SU-DHL-6 (cell line): ENCODE data around the gene CD36.

ENCODE experiments used
- H2AFZ ChIP-seq: fragments of 200-600 bp; sonication (generic); 2 replicates; pipeline ENCODE4 v1.6.1; 2014; ENCODE audit warnings: low read depth, mild to moderate bottlenecking, moderate library complexity, mixed read lengths, antibody characterized with exemption, low read length; ENCODE audit not compliant: severe bottlenecking
- H3F3A ChIP-seq: fragments of 200-600 bp; shearing (Covaris generic); 2 replicates; pipeline ENCODE4 v1.6.0; 2016; ENCODE audit warnings: antibody characterized with exemption, mild to moderate bottlenecking; ENCODE audit not compliant: insufficient read depth
- H3K27ac ChIP-seq: fragments of 200-600 bp; sonication (generic); 2 replicates; pipeline ENCODE4 v1.5.1; 2016; ENCODE audit warnings: low read depth, mild to moderate bottlenecking, low read length, moderate library complexity, mixed read lengths
- H3K27me3 ChIP-seq: fragments of 200-600 bp; sonication (generic), shearing (Covaris generic); 2 replicates; pipeline ENCODE4 v1.6.0; 2014; ENCODE audit warnings: mild to moderate bottlenecking, low read length
- H3K36me3 ChIP-seq: fragments of 200-600 bp; sonication (generic); 2 replicates; pipeline ENCODE4 v1.6.1; 2014; ENCODE audit warnings: mild to moderate bottlenecking, low read length, mixed read lengths
- H3K4me2 ChIP-seq: fragments of 300-600, 200-600 bp; shearing (Covaris generic), sonication (generic); 2 replicates; pipeline ENCODE4 v1.6.0; 2014; ENCODE audit warnings: low read length, low read depth, mild to moderate bottlenecking; ENCODE audit not compliant: poor library complexity, severe bottlenecking
- H3K4me3 ChIP-seq: fragments of 200-600 bp; sonication (generic); 2 replicates; pipeline ENCODE4 v1.5.1; 2014; ENCODE audit warnings: antibody characterized with exemption, low read length, mild to moderate bottlenecking, mixed read lengths; ENCODE audit not compliant: insufficient read depth, poor library complexity, severe bottlenecking
- H3K79me2 ChIP-seq: fragments of 200-600 bp; sonication (generic); 2 replicates; pipeline ENCODE4 v1.6.1; 2014; ENCODE audit warnings: mild to moderate bottlenecking, low read length, moderate library complexity; ENCODE audit not compliant: insufficient read depth
- H3K9ac ChIP-seq: fragments of 200-600 bp; sonication (generic); 2 replicates; pipeline ENCODE4 v1.7.0; 2014; ENCODE audit warnings: mild to moderate bottlenecking, low read length
- H3K9me2 ChIP-seq: fragments of 200-600 bp; sonication (generic); replicated peaks from 2 replicates; pipeline ENCODE4 v1.6.1; 2014; ENCODE audit warnings: low read length; ENCODE audit not compliant: insufficient read depth
- H3K9me3 ChIP-seq: fragments of 200-600 bp; sonication (generic); 2 replicates; pipeline ENCODE4 v1.6.1; 2014; ENCODE audit warnings: low read length, mixed read lengths; ENCODE audit not compliant: insufficient read depth
- H4K20me1 ChIP-seq: fragments of 200-600 bp; sonication (generic); 2 replicates; pipeline ENCODE4 v1.6.1; 2014; ENCODE audit warnings: low read depth, mild to moderate bottlenecking, antibody characterized with exemption, low read length, moderate library complexity, mixed read lengths
- CTCF ChIP-seq: fragments of 200-600 bp; sonication (generic); IDR thresholded peaks from one replicate; pipeline ENCODE4 v1.5.1; 2017; ENCODE audit warnings: antibody characterized with exemption, mild to moderate bottlenecking, low read length, moderate library complexity; ENCODE audit not compliant: insufficient read depth, poor library complexity, severe bottlenecking
- EZH2phosphoT487 ChIP-seq: fragments of 200-600 bp; sonication (generic), shearing (Covaris generic); conservative IDR thresholded peaks from 2 replicates; pipeline ENCODE4 v1.6.1; 2018; ENCODE audit warnings: mild to moderate bottlenecking, antibody characterized with exemption, low read length, moderate library complexity, mixed read lengths

Gene CD36

GRCh38 chr7:80671744-80672143 lies 33.3 kb downstream of the CD36 start:
- Histone ChIP-seq H2AFZ (no peak overlapping the region), H3K27ac (no peak overlapping the region), H3F3A (no peaks in the 10 kb centered on the region), H3K9me3 (no peaks in the 10 kb centered on the region), H3K79me2 (no peaks in the 10 kb centered on the region), H3K9ac (no peak overlapping the region), H3K4me3 (no peak overlapping the region), H3K27me3 (no peaks in the 10 kb centered on the region), H3K36me3 (no peaks in the 10 kb centered on the region), H3K9me2 (no peaks in the 10 kb centered on the region), H3K4me2 (no peak overlapping the region), H4K20me1 (no peaks in the 10 kb centered on the region)
- TF ChIP-seq CTCF (no peak), EZH2phosphoT487 (no peak)

- Histone ChIP-seq H2AFZ (no peak overlapping the region), H3F3A (no peaks in the 10 kb centered on the region), H3K36me3 (no peaks in the 10 kb centered on the region), H3K27me3 (no peaks in the 10 kb centered on the region), H3K79me2 (no peaks in the 10 kb centered on the region), H3K4me2 (no peak overlapping the region), H3K9me3 (no peaks in the 10 kb centered on the region), H4K20me1 (no peaks in the 10 kb centered on the region), H3K9me2 (no peaks in the 10 kb centered on the region), H3K9ac (no peak overlapping the region), H3K4me3 (no peak overlapping the region), H3K27ac (no peak overlapping the region)
- TF ChIP-seq EZH2phosphoT487 (no peak), CTCF (no peak)
These were observed 36.6 kb downstream of the CD36 start for GRCh38 chr7:80675090-80675489.

GRCh38 chr7:80676404-80676803 lies 38.0 kb downstream of the CD36 start:
- TF ChIP-seq CTCF = no peak
- TF ChIP-seq EZH2phosphoT487 = no peak
- no peak overlapping the region for H3K9ac ChIP-seq
- no peaks in the 10 kb centered on the region for H3K79me2 ChIP-seq
- H3K36me3 ChIP-seq = no peaks in the 10 kb centered on the region
- H2AFZ ChIP-seq = no peak overlapping the region
- no peaks in the 10 kb centered on the region for H4K20me1 ChIP-seq
- H3K4me3 ChIP-seq = no peak overlapping the region
- no peaks in the 10 kb centered on the region for H3K9me2 ChIP-seq
- no peaks in the 10 kb centered on the region for H3K27me3 ChIP-seq
- no peak overlapping the region for H3K27ac ChIP-seq
- H3F3A ChIP-seq = no peaks in the 10 kb centered on the region
- no peak overlapping the region for H3K4me2 ChIP-seq
- H3K9me3 ChIP-seq = no peaks in the 10 kb centered on the region
